GM12878 (cell line): ENCODE measurements around the gene CPNE4.

ENCODE experiments used
- CTCF ChIP-seq, 3 experiments: IDR thresholded peaks in 2 of 3; conservative IDR thresholded peaks in 1 of 3; 2 replicates each; pipeline ENCODE4 v1.5.1; 2011; ENCODE audit warnings: low read depth in 3 of 3, low read length in 3 of 3, mild to moderate bottlenecking in 3 of 3, control low read depth in 2 of 3, moderate library complexity in 2 of 3, inconsistent platforms in 1 of 3, mixed read lengths in 1 of 3; ENCODE audit not compliant: control insufficient read depth in 2 of 3, insufficient read depth in 1 of 3; ENCODE audit errors: extremely low read depth in 1 of 3
- EP300 ChIP-seq, 2 experiments: fragments of 150-350 bp in 1 of 2; IDR thresholded peaks; 2 replicates each; pipeline ENCODE4 v1.6.1; 2011 to 2012; ENCODE audit warnings: low read depth in 2 of 2, low read length in 2 of 2, borderline replicate concordance in 1 of 2, improper control_type of control experiment in 1 of 2, inconsistent platforms in 1 of 2; ENCODE audit not compliant: control insufficient read depth in 1 of 2
- HDAC2 ChIP-seq: fragments of 200-600 bp; sonication (generic); IDR thresholded peaks from 2 replicates; pipeline ENCODE4 v1.6.1; 2017
- NFYA ChIP-seq: IDR thresholded peaks from 2 replicates; pipeline ENCODE4 v1.6.1; 2011; ENCODE audit warnings: low read depth, mild to moderate bottlenecking, low read length, improper control_type of control experiment, borderline replicate concordance
- NR2F1 ChIP-seq: fragments of 450-650 bp; conservative IDR thresholded peaks from 2 replicates; pipeline ENCODE4 v1.6.1; 2017; ENCODE audit warnings: mild to moderate bottlenecking
- POLR2AphosphoS5 ChIP-seq: IDR thresholded peaks from 2 replicates; pipeline ENCODE4 v1.6.1; 2011; ENCODE audit warnings: mild to moderate bottlenecking, low read length, inconsistent platforms
- REST ChIP-seq: IDR thresholded peaks from 2 replicates; pipeline ENCODE4 v1.6.1; 2012; ENCODE audit warnings: mild to moderate bottlenecking, low read depth, low read length
- SUZ12 ChIP-seq: fragments of 200-600 bp; sonication (generic); IDR thresholded peaks from one replicate; pipeline ENCODE4 v1.6.1; 2018; ENCODE audit warnings: antibody characterized with exemption, mild to moderate bottlenecking; ENCODE audit not compliant: unreplicated experiment

- TF ChIP-seq POLR2AphosphoS5 (no peak), EP300 (IDR thresholded peaks at IDR 0.05; ENCODE audit: borderline replicate concordance in 1 of 2, control insufficient read depth in 1 of 2, low read depth in 2 of 2, low read length in 2 of 2) (no peak), REST (no peak), CTCF (IDR thresholded peaks at IDR 0.05 in 2 of 3, conservative IDR thresholded peaks at IDR 0.05 in 1 of 3; ENCODE audit: control insufficient read depth in 2 of 3, extremely low read depth in 1 of 3, insufficient read depth in 1 of 3, low read depth in 3 of 3, low read length in 3 of 3) (no peak), NR2F1 (no peak), SUZ12 (no peak), NFYA (no peak), HDAC2 (no peak)
Observed at GRCh38 chr3:131532645-131533044, 502.2 kb downstream of the CPNE4 start.
